Spleen (tissue), 11 donors: ENCODE data around the gene LRP1B. TPM values are rescaled to one million over a fixed set of nuclear protein-coding genes. Genes with fewer than 3 reads are reported as not detected.

Experiments
- DNase-seq: peaks from one replicate; pipeline ENCODE4 v3.0.0-alpha.2; 2020
- H3K27ac ChIP-seq, 8 donors: fragments of 200-600 bp; sonication (generic) in 7 of 8; 1 replicate in 4 of 8; 2 replicates in 4 of 8; pipeline versions ENCODE4 v1.5.0 to v1.8.0; 2016 to 2021; ENCODE audit warnings: inconsistent platforms in 4 of 8, mild to moderate bottlenecking in 4 of 8, moderate library complexity in 1 of 8
- H3K27me3 ChIP-seq, 7 donors: fragments of 200-600 bp; sonication (generic) in 6 of 7; replicated peaks in 1 of 7; 1 replicate in 4 of 7; 2 replicates in 3 of 7; pipeline versions ENCODE4 v1.5.0 to v1.8.0; 2016 to 2021; ENCODE audit warnings: inconsistent platforms in 3 of 7, mild to moderate bottlenecking in 1 of 7
- H3K36me3 ChIP-seq, 6 donors: fragments of 200-600 bp; sonication (generic) in 5 of 6; 1 replicate in 4 of 6; 2 replicates in 2 of 6; pipeline versions ENCODE4 v1.5.0 to v1.8.0; 2016 to 2021; ENCODE audit warnings: inconsistent platforms in 2 of 6
- H3K4me1 ChIP-seq, 6 donors: fragments of 200-600 bp; sonication (generic) in 5 of 6; 1 replicate in 3 of 6; 2 replicates in 3 of 6; pipeline versions ENCODE4 v1.5.0 to v1.8.0; 2016 to 2021; ENCODE audit warnings: inconsistent platforms in 3 of 6
- H3K4me3 ChIP-seq, 8 donors: fragments of 200-600 bp; sonication (generic) in 7 of 8; 1 replicate in 4 of 8; 2 replicates in 4 of 8; pipeline versions ENCODE4 v1.5.0 to v1.8.0; 2016 to 2021; ENCODE audit warnings: inconsistent platforms in 4 of 8, mild to moderate bottlenecking in 4 of 8, moderate library complexity in 2 of 8
- H3K9me3 ChIP-seq, 8 donors: fragments of 200-600 bp; sonication (generic) in 7 of 8; 1 replicate in 4 of 8; 2 replicates in 4 of 8; pipeline versions ENCODE4 v1.5.0 to v1.8.0; 2016 to 2021; ENCODE audit warnings: inconsistent platforms in 4 of 8
- CTCF ChIP-seq, 11 experiments: fragments of 200-600 bp in 7 of 11; fragments of 450-650 bp in 4 of 11; sonication (generic) in 4 of 11; IDR thresholded peaks in 8 of 11; conservative IDR thresholded peaks in 3 of 11; 1 replicate in 7 of 11; 2 replicates in 4 of 11; pipeline versions ENCODE4 v1.4.0 to v1.8.0; 2016 to 2021; ENCODE audit warnings: antibody characterized with exemption in 11 of 11, inconsistent platforms in 4 of 11, mild to moderate bottlenecking in 1 of 11
- POLR2A ChIP-seq, 3 donors: fragments of 450-650 bp; IDR thresholded peaks; one replicate each; pipeline ENCODE4 v1.5.1; 2017; ENCODE audit warnings: antibody characterized with exemption in 3 of 3, mild to moderate bottlenecking in 1 of 3
- POLR2AphosphoS5 ChIP-seq, 3 donors: sonication (generic); formaldehyde crosslinking; IDR thresholded peaks; one replicate each; pipeline ENCODE4 v1.5.1; 2017; ENCODE audit warnings: antibody characterized with exemption in 3 of 3
- WGBS, 5 donors: extraction: QIAGEN DNeasy Blood & Tissue Kit in 3 of 5; methylation state at CpG; one replicate each; pipeline versions ENCODE4 v1.1.5 to v1.1.7; 2013 to 2018; 5-methylcytosine and 5-hydroxymethylcytosine counted together
- intact Hi-C: fragments of 100-400 bp; cut with DNase I; formaldehyde crosslinking; loops from one replicate; pipeline ENCODE4 v1.15.0; 2023; ENCODE audit warnings: low total_unique reads
- polyA plus RNA-seq, 3 donors: library from polyadenylated mRNA; stranded (reverse); fragments of 200-250 nt; gene quantifications; one replicate each; pipeline ENCODE4 v1.2.1, GENCODE V29; 2013
- total RNA-seq, 7 donors: library from RNA; depleted of rRNA in 3 of 7; stranded (reverse); fragments of >200 nt in 3 of 7; fragmentation: NEBNext Ultra II Directional in 4 of 7; extraction: Animal tissue kit (Norgen Biotek cat#: 25700) in 4 of 7; gene quantifications; one replicate each; pipeline versions ENCODE4 v1.1.0 to v1.2.1, GENCODE V29; 2016 to 2021
- donor health status: healthy with polysubstance abuse.
- donor health status: DM: no; HTN: no; CAD: no; lungs with moderate emphysema.
- donor health status: DM: no; HTN: no; CAD: no.
- donor health status: Bipolar disorder and iron deficiency.
- donor health status: healthy.
- donor health status: DM: no; HTN: no; CAD: no.
- donor health status: DM: yes; HTN: yes; CAD: no.

Gene LRP1B
- total and polyA plus RNA-seq, 10 donors = 0.02 to 0.85 (median 0.08) TPM; not detected in 2

- TF ChIP-seq POLR2A (IDR thresholded peaks at IDR 0.05) = no peak
- TF ChIP-seq CTCF (IDR thresholded peaks at IDR 0.05 in 8 of 11, conservative IDR thresholded peaks at IDR 0.05 in 3 of 11) = no peak
- no peak for TF ChIP-seq POLR2AphosphoS5 (IDR thresholded peaks at IDR 0.05)
- intact Hi-C loops = no loop called here
- Histone ChIP-seq H3K27me3 (no peaks in the 10 kb centered on the region), H3K9me3 (no peaks in the 10 kb centered on the region), H3K36me3 (no peaks in the 10 kb centered on the region), H3K4me1 (no peaks in the 10 kb centered on the region), H3K27ac (no peak overlapping the region), H3K4me3 (no peak overlapping the region)
- DNase-seq = no peak
- WGBS, 5 donors = 78 to 85% (median 82%) methylated on average over 7 of the region's 7 CpGs
Observed at GRCh38 chr2:140269000-140269399, 1861.8 kb downstream of the LRP1B start.

GRCh38 chr2:140262908-140263307 lies 1867.9 kb downstream of the LRP1B start:
- WGBS, 5 donors = 78 to 94% (median 86%) methylated on average over 6 of the region's 6 CpGs
- DNase-seq = no peak

GRCh38 chr2:140257692-140258300 lies 1873.0 kb downstream of the LRP1B start:
- H3K9me3 ChIP-seq = peaks cover 0 to 4% (median 0%) of the 10 kb centered on the region in 8 donors
- no peak overlapping the region for H3K27ac ChIP-seq
- H3K27me3 ChIP-seq = no peaks in the 10 kb centered on the region
- no peaks in the 10 kb centered on the region for H3K4me1 ChIP-seq
- WGBS, 5 donors = 36 to 63% (median 44%) methylated on average over 2 of the region's 2 CpGs
- TF ChIP-seq POLR2AphosphoS5 (IDR thresholded peaks at IDR 0.05) (no peak), CTCF (IDR thresholded peaks at IDR 0.05 in 8 of 11, conservative IDR thresholded peaks at IDR 0.05 in 3 of 11) (no peak), POLR2A (IDR thresholded peaks at IDR 0.05) (no peak)
- DNase-seq = no peak
- intact Hi-C loops = no loop called here
- H3K36me3 ChIP-seq = no peaks in the 10 kb centered on the region
- H3K4me3 ChIP-seq = no peak overlapping the region

More at GRCh38 chr2:140262908-140263307, 1867.9 kb downstream of the LRP1B start:
- H3K36me3 ChIP-seq = no peaks in the 10 kb centered on the region
- intact Hi-C loops = no loop called here
- no peak overlapping the region for H3K4me3 ChIP-seq
- H3K9me3 ChIP-seq = peaks cover 0 to 8% (median 0%) of the 10 kb centered on the region in 8 donors
- no peaks in the 10 kb centered on the region for H3K4me1 ChIP-seq
- no peak overlapping the region for H3K27ac ChIP-seq
- no peaks in the 10 kb centered on the region for H3K27me3 ChIP-seq
- TF ChIP-seq POLR2A (IDR thresholded peaks at IDR 0.05) (no peak), CTCF (IDR thresholded peaks at IDR 0.05 in 8 of 11, conservative IDR thresholded peaks at IDR 0.05 in 3 of 11) (no peak), POLR2AphosphoS5 (IDR thresholded peaks at IDR 0.05) (no peak)

- no peak for TF ChIP-seq POLR2A (IDR thresholded peaks at IDR 0.05)
- no peak for TF ChIP-seq CTCF (IDR thresholded peaks at IDR 0.05 in 8 of 11, conservative IDR thresholded peaks at IDR 0.05 in 3 of 11)
- no peak for TF ChIP-seq POLR2AphosphoS5 (IDR thresholded peaks at IDR 0.05)
- Histone ChIP-seq H3K4me3 (no peak overlapping the region), H3K27me3 (no peaks in the 10 kb centered on the region), H3K27ac (no peak overlapping the region), H3K9me3 (no peaks in the 10 kb centered on the region), H3K4me1 (no peaks in the 10 kb centered on the region), H3K36me3 (no peaks in the 10 kb centered on the region)
- 35 to 55% (median 38%) methylated on average over 3 of the region's 3 CpGs for WGBS, 5 donors
- intact Hi-C loops = no loop called here
- DNase-seq = no peak
Observed at GRCh38 chr2:140256080-140256479, 1874.7 kb downstream of the LRP1B start.
